Colonic mucosa (tissue), 4 donors: Measurements from ENCODE around the gene LSM4. TPM values are rescaled to one million over a fixed set of nuclear protein-coding genes. Genes with fewer than 3 reads are reported as not detected.

Source experiments
- DNase-seq: peaks from one replicate; pipeline ENCODE4 v3.0.0-alpha.2; 2020
- H3K27ac ChIP-seq: fragments of 200-600 bp; one replicate; pipeline ENCODE4 v1.8.0; 2021
- H3K27me3 ChIP-seq: fragments of 200-600 bp; one replicate; pipeline ENCODE4 v1.8.0; 2021
- H3K36me3 ChIP-seq: fragments of 200-600 bp; one replicate; pipeline ENCODE4 v1.8.0; 2021
- H3K4me1 ChIP-seq: fragments of 200-600 bp; one replicate; pipeline ENCODE4 v1.8.0; 2021; ENCODE audit warnings: mild to moderate bottlenecking
- H3K4me3 ChIP-seq: fragments of 200-600 bp; one replicate; pipeline ENCODE4 v1.8.0; 2021
- H3K9ac ChIP-seq, 2 donors: one replicate each; pipeline ENCODE4 v1.7.0; 2013; ENCODE audit warnings: control low read depth in 2 of 2, low read depth in 2 of 2, low read length in 2 of 2
- H3K9me3 ChIP-seq: fragments of 200-600 bp; one replicate; pipeline ENCODE4 v1.8.0; 2021
- CTCF ChIP-seq: fragments of 200-600 bp; IDR thresholded peaks from one replicate; pipeline ENCODE4 v1.8.0; 2022; ENCODE audit warnings: antibody characterized with exemption, mild to moderate bottlenecking
- intact Hi-C: fragments of 100-400 bp; cut with DNase I; formaldehyde crosslinking; loops from one replicate; pipeline ENCODE4 v1.14.1; 2022
- total RNA-seq, 2 donors: library from RNA; stranded (reverse); fragmentation: NEBNext Ultra II Directional in 1 of 2; extraction: Animal tissue kit (Norgen Biotek cat#: 25700) in 1 of 2; gene quantifications; one replicate each; pipeline ENCODE4 v1.2.1, GENCODE V29; 2021
- donor health status: healthy.
- donor health status: DM: no; HTN: no; CAD: no.
- donor health status: DM: no; HTN: no; CAD: no.

The LSM4 gene
- total RNA-seq, 2 donors from 2014 or later = 128 to 308 TPM

GRCh38 chr19:18266771-18267686 is 55.8 kb downstream of the LSM4 start:
- H3K36me3 ChIP-seq = no peaks in the 10 kb centered on the region
- H3K9me3 ChIP-seq = no peaks in the 10 kb centered on the region
- intact Hi-C loops = no loop called here
- no peak overlapping the region for H3K27ac ChIP-seq
- DNase-seq = no peak
- no peak overlapping the region for H3K9ac ChIP-seq
- no peaks in the 10 kb centered on the region for H3K27me3 ChIP-seq
- no peak overlapping the region for H3K4me3 ChIP-seq
- no peak for TF ChIP-seq CTCF
- H3K4me1 ChIP-seq = no peaks in the 10 kb centered on the region

DNA sequence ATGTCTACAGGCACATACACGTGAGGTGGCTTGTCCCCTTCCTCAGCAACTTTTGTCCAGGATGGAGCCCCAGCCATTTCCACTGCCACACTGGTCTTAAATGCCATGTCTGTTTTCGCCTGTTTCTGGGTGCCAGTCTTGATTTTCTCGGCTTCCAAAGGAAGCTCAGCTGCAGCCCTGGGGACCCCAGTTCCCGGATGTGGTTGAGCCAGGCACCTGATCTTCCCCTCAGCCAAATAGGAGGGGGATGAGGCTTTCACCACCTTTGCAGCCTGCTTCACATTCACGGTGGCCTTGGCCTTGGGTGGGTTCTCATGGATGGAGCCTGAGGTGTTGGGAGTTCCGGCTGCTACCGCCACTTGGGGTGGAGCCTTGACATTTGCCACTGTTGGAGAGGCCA is 57.3 kb downstream of the LSM4 start:
- Histone ChIP-seq H3K27me3 (no peaks in the 10 kb centered on the region), H3K36me3 (no peaks in the 10 kb centered on the region), H3K9ac (no peak overlapping the region), H3K4me1 (no peaks in the 10 kb centered on the region), H3K9me3 (no peaks in the 10 kb centered on the region), H3K4me3 (no peak overlapping the region), H3K27ac (no peak overlapping the region)
- no peak for TF ChIP-seq CTCF
- no peak for DNase-seq
- intact Hi-C loops = no loop called here

DNA sequence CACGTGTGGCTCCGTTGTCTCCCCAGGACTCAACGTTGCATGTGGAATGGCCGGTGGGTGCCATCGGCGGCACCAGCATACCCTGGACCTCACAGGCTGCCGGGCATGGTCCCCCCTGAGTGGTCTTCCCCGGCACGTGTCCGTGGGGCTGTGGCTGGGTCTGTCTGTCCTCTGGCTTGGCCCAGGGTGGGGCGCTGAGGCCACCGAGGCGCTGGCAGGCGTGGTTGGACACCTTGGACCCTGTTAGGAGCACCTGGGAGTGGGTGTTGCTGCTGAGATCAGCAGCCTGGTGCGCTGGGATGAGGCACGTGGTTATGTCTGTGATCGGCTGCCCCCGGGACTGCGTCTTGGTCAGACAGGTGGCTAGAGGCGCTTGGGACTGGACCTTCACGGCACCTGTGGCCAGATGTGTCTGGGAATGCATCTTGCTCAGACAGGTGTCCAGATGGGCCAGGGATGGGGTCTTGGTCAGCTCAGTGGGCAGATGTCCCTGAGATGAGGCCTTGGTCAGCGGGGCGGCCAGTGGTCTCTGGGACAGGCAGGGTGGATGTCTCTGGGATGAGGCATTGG is 57.8 kb downstream of the LSM4 start:
- intact Hi-C loops = no loop called here
- Histone ChIP-seq H3K27me3 (no peaks in the 10 kb centered on the region), H3K9ac (no peak overlapping the region), H3K27ac (no peak overlapping the region), H3K9me3 (no peaks in the 10 kb centered on the region), H3K4me1 (no peaks in the 10 kb centered on the region), H3K4me3 (no peak overlapping the region), H3K36me3 (no peaks in the 10 kb centered on the region)
- DNase-seq = no peak
- TF ChIP-seq CTCF = no peak

DNA sequence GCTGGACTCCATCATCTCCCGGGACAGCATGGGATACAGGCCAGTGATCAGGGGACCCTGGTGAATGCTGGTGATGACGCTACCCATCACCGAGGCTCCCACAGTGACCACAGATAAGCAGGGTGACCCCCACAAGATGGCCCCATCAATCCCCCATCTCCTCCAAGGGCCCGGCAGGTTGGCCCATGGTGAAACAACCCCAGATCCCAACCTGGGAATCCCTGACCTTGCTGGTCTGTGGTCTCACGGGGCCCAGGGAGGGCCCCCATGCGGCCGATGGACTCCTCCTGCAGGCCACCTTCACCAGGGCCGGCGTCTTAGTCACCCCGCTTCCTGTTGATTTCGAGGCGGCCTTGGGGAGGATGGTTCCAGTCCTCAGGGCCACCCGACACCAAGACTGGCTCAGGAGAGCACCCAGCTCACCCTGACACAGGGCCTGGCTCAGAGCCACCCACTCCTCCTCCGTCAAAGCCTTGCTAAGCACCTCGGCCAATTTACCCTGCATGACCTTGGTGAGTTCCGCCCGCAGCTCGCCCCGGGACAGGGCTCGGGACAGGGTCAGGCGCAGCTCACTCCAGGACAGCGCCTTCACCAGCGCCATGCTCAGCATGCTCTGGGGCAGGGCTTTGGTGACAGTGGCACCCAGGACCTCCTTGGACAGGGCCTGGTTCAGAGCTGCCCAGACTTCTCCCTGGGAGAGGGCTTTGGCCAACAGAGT is 58.6 kb downstream of the LSM4 start:
- no peaks in the 10 kb centered on the region for H3K36me3 ChIP-seq
- intact Hi-C loops = no loop called here
- no peak for DNase-seq

More for the DNA sequence above, 58.6 kb downstream of the LSM4 start:
- H3K4me1 ChIP-seq = no peaks in the 10 kb centered on the region
- no peak overlapping the region for H3K27ac ChIP-seq
- H3K27me3 ChIP-seq = no peaks in the 10 kb centered on the region
- no peak overlapping the region for H3K4me3 ChIP-seq
- no peak for TF ChIP-seq CTCF
- no peak overlapping the region for H3K9ac ChIP-seq
- H3K9me3 ChIP-seq = no peaks in the 10 kb centered on the region
